Occipital lobe (tissue), 2 donors: ENCODE data around the gene DDX21. TPM values are rescaled to one million over a fixed set of nuclear protein-coding genes. Genes with fewer than 3 reads are reported as not detected.
"Not testable (repeated sequence)": the region's sequence is repeated elsewhere in the genome, so short reads cannot be mapped to it uniquely, and the experiment has no call there.

Experiments
- DNase-seq: peaks from one replicate; lab custom pipeline; 2025; lab: John Stamatoyannopoulos, UW
- total RNA-seq: library from RNA; depleted of rRNA; stranded (reverse); fragments of >200 nt; gene quantifications from one replicate; pipeline ENCODE4 v1.2.3, GENCODE V29; 2014

Gene DDX21
- total RNA-seq, result 49.4 TPM

DNA sequence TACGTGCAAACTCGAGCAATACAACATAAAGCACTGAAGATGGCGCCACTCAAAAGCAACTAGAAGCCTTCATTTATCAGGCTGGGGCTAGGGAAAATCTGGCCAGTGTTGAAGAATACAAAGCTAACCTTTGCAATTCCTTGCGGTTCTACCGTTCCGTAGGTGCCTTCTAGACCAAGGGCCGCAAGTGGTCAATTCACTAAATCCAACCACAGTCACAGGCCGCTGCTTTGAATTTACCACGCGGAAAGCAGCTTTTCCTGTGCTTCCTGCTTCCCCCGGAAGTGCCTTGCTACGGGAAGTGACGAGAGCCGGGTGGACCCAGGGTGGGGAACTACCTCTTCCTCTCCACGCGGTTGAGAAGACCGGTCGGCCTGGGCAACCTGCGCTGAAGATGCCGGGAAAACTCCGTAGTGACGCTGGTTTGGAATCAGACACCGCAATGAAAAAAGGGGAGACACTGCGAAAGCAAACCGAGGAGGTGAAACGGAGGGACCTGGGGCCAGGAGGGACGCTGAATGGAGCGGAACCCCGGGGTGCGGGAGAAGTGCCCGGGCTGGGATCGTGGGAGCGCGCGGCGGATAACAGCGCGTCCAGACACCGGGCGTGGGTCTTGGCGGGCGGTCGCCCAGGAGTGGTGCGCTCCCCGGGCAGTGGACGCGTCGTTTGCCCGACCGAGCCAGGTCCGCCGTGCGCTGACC, at the start of gene DDX21:
Gene DDX21, plus strand, starts transcription at position 339 of the 701 bp plus-strand sequence. Its CDS starts 56 bp downstream, at position 395.
- peak; percentile 91 for DNase-seq

DNA sequence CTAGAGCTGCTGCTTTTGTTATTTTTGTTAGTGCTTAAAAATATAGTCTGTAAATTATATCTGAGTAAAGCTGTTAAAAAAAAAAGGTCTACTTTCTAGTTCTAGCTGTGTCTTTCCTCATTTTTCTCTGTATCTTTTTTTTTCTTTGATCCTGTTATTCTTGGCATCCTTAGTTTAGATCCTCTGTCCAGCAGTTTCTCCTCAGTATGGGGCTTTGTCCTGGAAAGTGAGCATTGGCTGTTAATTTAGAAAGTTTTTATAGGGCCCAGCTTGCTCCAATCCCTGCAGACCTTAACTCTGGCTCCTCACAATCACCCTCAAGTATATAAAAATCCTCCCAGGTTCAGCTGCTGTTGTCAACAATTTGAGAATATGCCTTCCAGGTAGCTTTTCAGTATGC, 31.4 kb upstream of the DDX21 start:
- no peak for DNase-seq

DNA sequence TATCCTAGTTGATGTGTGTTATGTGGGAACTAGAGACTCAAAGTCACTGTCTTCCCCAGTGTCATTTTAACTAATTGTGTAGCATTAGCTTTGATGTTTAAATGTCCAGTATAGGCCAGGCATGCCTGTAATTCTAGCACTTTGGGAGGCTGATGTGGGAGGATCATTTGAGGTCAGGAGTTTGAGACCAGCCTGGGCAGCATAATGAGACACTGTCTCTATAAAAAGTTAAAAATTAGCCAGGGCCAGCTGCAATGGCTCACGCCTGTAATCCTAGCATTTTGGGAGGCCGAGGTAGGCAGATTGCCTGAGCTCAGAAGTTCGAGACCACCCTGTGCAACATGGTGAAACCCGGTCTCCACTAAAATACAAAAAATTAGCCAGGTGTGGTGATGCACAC, 30.5 kb upstream of the DDX21 start:
- DNase-seq, result no peak

DNA sequence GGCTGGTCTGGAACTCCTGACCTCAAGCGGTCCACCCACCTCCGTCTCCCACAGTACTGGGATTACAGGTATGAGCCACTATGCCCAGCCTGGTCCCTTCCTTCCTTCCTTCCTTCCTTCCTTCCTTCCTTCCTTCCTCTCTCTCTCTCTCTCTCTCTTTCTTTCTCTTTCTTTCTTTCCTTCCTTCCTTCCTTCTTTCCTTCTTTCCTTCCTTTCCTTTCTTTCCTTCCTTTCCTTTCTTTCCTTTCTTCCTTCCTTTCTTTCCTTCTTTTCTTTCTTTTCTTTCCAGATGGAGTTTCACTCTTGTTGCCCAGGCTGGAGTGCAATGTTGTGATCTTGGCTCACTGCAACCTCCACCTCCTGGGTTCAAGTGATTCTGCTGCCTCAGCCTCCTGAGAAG, 26.8 kb upstream of the DDX21 start:
- not testable (repeated sequence) for DNase-seq

DNA sequence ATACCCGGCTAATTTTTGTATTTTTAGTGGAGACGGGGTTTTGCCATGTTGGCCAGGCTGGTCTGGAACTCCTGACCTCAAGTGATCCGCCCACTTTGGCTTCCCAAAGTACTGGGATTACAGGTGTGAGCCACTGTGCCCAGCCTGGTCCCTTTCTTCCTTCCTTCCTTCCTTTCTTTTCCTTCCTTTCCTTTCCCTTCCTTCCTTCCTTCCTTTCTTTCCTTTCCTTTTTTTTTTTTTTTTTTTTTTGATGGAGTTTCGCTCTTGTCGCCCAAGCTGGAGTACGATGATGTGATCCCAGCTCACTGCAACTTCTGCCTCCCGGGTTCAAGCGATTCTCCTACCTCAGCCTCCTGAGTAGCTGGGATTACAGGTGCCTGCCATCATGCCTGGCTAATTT, 26.1 kb upstream of the DDX21 start:
- not testable (repeated sequence) for DNase-seq

DNA sequence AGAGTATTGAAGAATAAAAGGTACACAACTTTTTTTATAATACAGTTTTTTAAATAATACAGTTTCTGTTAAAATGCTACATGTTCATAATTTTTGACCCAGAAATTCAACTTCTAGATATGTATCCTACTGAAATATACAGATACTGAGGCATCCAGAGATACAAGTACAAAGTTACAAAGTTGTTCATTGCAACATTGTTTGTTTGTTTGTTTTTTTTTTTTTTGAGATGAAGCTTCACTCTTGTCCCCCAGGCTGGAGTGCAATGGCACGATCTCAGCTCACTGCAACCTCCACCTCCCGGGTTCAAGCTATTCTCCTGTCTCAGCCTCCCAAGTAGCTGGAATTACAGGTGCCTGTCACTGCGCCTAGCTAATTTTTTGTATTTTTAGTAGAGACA, 23.1 kb upstream of the DDX21 start:
- not testable (repeated sequence) for DNase-seq

DNA sequence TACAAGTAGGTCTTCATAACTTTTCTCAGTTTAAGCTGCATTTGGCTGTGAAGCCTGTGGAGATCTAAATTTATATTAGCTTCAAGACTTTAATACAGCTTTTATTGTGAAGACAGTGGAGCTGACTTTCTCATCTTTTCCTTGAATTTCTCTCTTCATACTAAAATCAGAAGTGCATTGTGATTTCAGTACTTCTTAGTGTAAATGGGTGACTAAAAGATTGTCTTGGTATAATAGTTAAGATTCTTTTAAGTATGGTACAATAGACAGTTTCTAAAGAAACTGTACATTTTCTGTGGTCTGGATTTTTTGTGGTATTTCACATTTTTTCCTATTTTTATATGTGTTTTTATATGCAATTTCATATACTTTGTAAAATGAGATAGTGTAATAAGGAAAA, 21.0 kb upstream of the DDX21 start:
- DNase-seq, result no peak

DNA sequence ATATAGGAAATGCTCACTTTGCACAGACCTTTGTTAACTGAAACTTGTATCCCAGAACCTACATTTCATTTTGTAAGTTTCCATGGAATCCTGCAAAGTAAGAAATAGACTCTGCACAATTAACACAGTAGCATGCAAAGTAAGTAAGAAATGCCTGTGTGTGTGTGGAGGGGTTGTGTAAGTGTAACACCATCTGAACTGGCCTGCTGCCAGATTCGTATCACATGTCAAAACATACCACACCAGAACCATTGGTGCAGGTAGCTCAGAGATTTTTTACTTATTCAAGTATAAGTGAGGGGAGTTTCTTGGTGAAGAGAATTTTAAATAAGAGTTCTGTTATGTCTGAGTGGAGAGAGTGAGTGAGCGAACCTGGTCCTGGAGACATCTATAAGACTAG, 17.9 kb upstream of the DDX21 start:
- DNase-seq, result no peak

DNA sequence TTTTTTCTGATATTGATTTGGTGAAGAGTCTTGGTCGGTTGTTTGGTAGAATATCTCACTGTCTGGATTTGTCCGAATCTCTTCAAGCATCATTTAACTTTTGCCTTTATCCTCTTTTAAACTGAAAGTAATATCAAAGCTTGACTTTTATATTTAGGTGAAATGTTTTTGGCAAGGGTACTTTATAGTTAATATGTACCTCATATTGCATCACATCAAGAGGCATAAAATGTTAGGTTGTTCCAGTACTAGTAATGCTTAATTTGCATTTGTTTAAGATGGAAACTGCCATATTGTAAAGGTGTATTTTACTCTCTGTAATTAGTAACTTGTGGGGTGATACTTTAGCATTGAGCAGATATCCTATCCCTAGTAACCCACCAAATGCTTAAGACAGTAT, 17.1 kb upstream of the DDX21 start:
- DNase-seq, result no peak

DNA sequence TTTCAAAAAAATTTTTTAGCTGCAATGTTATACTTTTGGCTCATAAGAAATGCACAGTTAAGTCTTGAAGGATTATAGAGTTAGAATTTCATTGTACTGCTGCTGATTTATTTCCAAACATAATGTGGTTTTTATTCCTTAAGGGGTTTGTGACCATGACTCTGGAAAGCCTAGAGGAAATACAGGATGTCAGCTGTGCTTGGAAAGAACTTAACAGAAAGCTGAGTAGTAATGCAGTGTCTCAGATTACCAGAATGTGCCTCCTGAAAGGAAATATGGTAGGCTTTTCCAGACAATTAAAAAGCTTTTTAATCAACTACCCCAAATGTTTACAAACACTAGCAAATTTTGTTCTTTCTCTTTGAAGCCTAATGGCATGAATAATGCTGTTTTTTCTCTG, 15.1 kb upstream of the DDX21 start:
- DNase-seq, result not testable (repeated sequence)

DNA sequence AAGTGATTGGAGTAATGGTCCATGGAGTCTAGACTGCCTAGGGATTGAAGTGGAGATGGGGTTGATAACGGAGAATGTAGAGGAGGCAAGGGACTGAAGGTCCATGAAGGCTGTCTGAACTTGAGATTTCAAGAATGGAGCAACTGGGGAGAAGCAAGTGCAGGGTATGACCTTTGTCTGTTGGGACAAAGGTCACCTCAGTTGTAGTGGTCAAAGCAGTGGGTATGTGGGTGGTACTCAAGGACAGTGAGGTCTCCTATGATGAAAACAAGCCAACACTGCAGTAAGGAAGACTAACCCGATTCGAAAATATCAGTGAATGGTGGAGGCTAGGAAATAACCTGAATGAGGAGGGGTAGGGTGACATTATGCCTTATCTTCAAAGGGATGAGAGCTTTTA, 5.4 kb upstream of the DDX21 start:
- DNase-seq, result no peak

DNA sequence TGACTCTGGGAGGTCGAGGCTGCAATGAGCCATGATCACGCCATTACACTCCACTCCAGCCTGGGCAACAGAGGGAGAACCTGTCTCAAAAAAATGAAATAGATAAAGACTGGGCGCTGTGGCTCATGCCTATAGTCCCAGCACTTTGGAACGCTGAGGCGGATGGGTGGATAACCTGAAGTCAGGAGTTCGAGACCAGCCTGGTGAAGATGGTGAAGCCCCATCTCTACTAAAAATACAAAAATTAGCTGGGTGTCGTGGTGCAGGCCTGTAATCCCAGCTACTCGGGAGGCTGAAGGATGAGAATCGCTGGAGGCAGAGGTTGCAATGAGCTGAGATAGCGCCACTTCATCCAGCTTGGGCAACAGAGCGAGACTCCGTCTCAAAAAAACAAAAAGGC, 1.1 kb upstream of the DDX21 start:
- DNase-seq, result no peak

DNA sequence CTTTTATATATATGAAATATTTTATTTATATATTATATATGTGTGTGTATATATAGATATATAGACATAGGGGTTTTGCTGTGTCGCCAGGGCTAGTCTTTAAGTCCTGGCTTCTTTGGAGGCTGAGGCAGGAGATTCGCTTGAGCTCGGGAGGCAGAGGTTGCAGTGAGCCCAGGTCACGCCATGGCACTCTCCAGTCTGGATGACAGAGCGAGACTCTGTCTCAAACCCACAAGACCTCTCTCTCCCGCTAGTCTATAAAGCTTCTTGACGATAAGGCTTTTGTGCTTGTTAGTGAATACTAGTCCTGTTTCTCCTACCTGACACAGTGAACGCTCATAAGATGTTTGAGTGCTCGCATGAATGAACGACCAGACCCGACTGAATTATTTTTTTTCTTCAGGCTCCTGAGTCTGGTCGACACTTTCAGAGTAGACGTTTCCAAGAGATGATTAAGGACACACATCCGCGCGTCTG, 577 bp upstream of the DDX21 start:
- DNase-seq, result no peak

DNA sequence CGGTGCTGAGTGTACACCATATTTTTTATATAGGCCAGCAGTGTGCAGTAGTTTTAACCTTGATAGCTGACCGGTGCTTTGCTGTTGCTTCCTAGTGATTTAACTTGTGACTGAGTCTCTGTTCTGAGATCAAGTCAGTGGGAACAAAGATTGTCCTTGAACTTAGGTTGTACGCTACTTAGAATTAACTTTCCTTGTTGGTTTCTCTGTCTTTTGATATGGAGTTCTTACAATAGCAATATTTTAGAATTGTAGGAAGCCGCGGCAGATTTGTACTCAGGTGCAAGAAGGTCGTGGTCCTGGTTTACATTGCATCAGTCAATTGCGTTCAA, 1.3 kb downstream of the DDX21 start:
- no peak for DNase-seq

DNA sequence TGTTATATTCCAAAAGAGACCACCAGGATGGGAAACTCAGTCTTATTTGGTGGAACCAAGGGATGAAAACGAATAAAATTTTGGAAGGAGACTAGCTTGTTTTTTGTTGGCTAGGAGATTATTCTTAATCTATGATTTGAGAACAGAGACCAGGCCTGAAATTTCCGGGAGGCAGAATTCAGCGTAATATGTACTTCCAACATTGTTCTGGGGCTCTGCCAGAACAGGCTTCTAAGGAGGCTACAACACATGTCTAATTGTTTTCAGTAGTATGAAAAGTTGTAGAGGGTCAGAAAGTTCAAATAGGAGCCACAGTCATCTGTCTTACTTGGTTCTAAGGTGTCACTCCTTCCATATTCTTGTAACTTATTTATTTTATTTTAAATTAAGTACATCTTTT, 1.7 kb downstream of the DDX21 start:
- DNase-seq, result no peak

DNA sequence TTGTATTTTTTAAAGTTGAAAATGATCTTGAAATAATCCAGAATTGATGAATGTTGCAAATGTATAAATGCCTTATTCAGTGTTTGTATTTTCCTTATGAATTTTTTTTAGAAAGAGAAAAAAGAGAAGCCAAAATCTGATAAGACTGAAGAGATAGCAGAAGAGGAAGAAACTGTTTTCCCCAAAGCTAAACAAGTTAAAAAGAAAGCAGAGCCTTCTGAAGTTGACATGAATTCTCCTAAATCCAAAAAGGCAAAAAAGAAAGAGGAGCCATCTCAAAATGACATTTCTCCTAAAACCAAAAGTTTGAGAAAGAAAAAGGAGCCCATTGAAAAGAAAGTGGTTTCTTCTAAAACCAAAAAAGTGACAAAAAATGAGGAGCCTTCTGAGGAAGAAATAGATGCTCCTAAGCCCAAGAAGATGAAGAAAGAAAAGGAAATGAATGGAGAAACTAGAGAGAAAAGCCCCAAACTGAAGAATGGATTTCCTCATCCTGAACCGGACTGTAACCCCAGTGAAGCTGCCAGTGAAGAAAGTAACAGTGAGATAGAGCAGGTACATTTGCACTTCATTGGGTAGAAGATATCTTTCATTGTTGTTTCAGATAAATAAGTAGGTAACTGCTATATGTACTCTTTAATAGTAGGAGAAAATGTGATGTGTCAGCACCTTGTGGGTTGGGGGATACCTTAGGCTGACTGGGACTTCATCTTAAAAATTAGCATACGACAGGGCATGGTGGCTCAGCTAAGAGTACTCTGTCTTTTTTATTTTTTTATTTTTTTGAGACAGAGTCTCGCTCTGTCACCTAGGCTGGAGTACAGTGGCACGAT, 3.9 kb downstream of the DDX21 start:
- no peak for DNase-seq

DNA sequence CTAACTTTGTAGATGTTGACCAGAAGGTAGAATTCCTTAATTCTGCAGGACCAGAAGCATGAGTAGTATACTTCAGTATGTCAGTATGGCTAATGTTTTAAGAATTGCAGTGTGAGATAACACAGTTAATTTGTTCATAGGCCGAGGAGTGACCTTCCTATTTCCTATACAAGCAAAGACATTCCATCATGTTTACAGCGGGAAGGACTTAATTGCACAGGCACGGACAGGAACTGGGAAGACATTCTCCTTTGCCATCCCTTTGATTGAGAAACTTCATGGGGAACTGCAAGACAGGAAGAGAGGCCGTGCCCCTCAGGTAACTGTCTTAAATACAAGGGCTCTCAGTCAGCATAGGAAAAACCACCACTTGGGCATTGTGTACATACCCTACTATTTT, 7.2 kb downstream of the DDX21 start:
- no peak for DNase-seq

DNA sequence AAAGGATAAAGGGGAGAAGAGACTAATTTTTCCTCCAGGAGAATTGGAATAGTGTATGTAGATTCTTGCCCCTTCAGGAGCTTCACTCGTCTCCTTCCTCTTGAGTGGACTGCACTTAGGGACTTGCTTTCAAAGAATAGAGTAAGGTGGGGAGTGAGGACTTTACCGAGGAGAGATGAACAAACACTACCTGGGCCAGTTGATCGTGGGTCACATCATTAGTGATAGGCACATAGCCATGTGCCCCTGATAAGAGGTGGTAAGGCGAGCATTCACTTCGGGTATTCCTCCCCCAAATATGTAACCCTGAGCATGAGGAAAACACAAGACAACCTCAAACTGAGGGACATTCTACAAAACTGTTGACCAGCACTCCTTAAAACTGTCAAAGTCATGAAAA, 18.0 kb downstream of the DDX21 start:
- no peak for DNase-seq

DNA sequence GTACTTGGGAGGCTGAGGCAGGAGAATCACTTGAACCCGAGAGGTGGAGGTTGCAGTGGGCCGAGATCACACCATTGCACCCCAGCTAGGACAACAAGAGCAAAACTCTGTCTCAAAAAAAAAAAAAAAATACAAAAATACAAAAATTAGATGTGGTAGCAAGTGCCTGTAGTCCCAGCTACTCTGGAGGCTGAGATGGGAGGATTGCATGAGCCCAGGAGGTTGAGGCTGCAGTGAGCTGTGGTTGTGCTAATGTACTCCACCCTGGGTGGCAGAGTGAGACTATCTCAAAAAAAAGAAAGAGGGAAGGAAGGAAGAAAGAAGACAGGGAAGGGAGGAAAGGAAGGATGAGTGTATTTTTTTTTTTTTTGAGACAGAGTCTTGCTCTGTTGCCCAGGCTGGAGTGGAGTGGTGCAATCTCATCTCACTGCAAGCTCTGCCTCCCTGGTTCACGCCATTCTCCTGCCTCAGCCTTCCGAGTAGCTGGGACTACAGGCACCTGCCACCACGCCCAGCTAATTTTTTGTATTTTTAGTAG, 20.0 kb downstream of the DDX21 start:
- DNase-seq, result not testable (repeated sequence)

DNA sequence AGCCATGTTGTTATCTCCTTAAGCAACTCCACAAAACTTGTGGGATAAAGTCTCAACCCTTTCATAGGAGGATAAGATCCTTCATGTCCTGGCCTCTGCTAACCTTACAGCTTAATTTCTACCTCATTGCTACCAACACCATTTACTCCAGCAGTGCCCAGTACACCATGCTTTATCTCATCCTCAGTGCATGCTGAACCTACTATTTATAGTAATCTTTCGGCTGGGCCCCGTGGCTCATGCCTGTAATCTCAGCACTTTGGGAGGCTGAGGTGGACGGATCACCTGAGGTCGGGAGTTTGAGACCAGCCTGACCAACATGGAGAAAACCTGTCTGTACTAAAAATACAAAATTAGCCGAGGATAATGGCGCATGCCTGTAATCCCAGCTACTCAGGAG, 23.8 kb downstream of the DDX21 start:
- DNase-seq, result not testable (repeated sequence)

DNA sequence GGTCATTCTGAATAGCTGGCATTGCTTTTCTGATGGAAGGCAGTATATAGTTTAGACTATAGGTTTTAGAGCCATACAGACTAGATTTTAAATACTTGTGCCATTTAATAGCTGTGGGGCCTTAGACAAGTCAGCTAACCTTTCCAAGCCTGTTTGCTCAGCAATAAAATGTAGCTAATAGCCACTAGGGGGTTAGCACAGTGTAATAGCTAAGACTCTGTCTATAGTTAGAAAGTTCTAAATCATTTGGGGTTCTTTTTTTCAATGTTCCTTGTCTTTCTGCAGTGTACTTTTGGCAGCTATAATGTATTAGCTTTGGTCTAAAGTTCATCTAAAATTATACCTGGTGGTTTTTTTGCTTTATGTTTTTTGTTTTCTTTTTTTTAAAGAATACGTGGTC, 25.1 kb downstream of the DDX21 start:
- no peak for DNase-seq

DNA sequence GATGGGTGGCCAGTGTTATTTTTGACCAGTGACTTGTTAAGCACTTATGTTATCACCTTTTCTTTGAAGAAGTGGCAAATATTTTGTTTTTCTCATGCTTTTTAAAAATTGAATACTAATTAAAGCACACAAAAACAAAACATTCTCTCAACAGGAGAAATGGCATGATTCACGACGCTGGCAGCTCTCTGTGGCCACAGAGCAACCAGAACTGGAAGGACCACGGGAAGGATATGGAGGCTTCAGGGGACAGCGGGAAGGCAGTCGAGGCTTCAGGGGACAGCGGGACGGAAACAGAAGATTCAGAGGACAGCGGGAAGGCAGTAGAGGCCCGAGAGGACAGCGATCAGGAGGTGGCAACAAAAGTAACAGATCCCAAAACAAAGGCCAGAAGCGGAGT, 26.4 kb downstream of the DDX21 start:
- DNase-seq, result no peak

DNA sequence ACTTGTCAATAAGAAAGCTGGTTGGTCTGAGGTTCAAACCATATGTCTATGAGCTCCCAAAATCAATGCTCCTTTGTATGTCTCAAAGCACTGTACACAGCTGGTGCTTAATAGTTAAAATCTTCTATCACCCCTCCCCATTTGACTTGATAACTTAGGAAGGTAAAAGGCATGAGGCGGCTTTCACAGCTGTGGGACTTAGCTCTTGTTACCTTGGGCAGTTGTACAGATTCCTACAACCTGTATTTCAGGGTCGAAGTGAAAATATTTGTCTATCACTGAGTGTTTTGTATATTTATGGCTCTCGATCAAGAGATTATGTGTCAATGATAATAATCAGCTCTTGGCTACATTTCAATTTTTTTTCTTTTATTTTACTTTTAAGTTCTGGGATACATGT, 31.6 kb downstream of the DDX21 start:
- DNase-seq, result no peak
